GM23338 (cell line): Measurements from ENCODE around the gene AACS. TPM values are rescaled to one million over a fixed set of nuclear protein-coding genes. Genes with fewer than 3 reads are reported as not detected.

Experiments used
- ATAC-seq: fragments of 200-7000 bp; cut with Tn5 transposase; 3 replicates; pipeline ENCODE4 v1.9.1; 2020
- DNase-seq: peaks from one replicate; pipeline ENCODE4 v3.0.0-alpha.2; 2015; ENCODE audit warnings: low spot score
- H2AFZ ChIP-seq: fragments of 200-600 bp; sonication (generic); 2 replicates; pipeline ENCODE4 v1.8.0; 2016; ENCODE audit warnings: antibody characterized with exemption, mild to moderate bottlenecking, moderate library complexity
- H3F3A ChIP-seq: fragments of 200-600 bp; sonication (generic); replicated peaks from 2 replicates; pipeline ENCODE4 v1.8.0; 2017; ENCODE audit warnings: antibody characterized with exemption, mixed run types, low read depth
- H3K27ac ChIP-seq: fragments of 200-600 bp; sonication (generic); 2 replicates; pipeline ENCODE4 v1.6.1; 2016; ENCODE audit warnings: low read depth
- H3K27me3 ChIP-seq: fragments of 200-600 bp; sonication (generic); 2 replicates; pipeline ENCODE4 v1.8.0; 2016; ENCODE audit warnings: mild to moderate bottlenecking, mixed run types, moderate library complexity; ENCODE audit not compliant: insufficient read depth
- H3K36me3 ChIP-seq: fragments of 200-600 bp; sonication (generic); 2 replicates; pipeline ENCODE4 v1.8.0; 2016; ENCODE audit warnings: mild to moderate bottlenecking; ENCODE audit not compliant: insufficient read depth
- H3K4me1 ChIP-seq: fragments of 200-600 bp; sonication (generic); 2 replicates; pipeline ENCODE4 v1.8.0; 2016; ENCODE audit warnings: mild to moderate bottlenecking, moderate library complexity; ENCODE audit not compliant: insufficient read depth
- H3K4me2 ChIP-seq: fragments of 200-600 bp; sonication (generic); 2 replicates; pipeline ENCODE4 v1.7.1; 2017; ENCODE audit warnings: mixed run types
- H3K4me3 ChIP-seq: fragments of 200-600 bp; sonication (generic); 2 replicates; pipeline ENCODE4 v1.6.1; 2016; ENCODE audit warnings: mixed run types
- H3K79me2 ChIP-seq: fragments of 200-600 bp; sonication (generic); replicated peaks from 2 replicates; pipeline ENCODE4 v1.8.0; 2017; ENCODE audit warnings: mild to moderate bottlenecking; ENCODE audit not compliant: insufficient read depth
- H3K9me2 ChIP-seq: fragments of 200-600 bp; sonication (generic); 2 replicates; pipeline ENCODE4 v1.8.0; 2017; ENCODE audit not compliant: insufficient read depth
- H4K20me1 ChIP-seq: fragments of 200-600 bp; sonication (generic); replicated peaks from 2 replicates; pipeline ENCODE4 v1.8.0; 2017; ENCODE audit warnings: mild to moderate bottlenecking; ENCODE audit not compliant: insufficient read depth
- H3K27ac Mint-ChIP-seq: 2 replicates; pipeline ENCODE4 v1.8.0; 2020; ENCODE audit warnings: inconsistent platforms, mild to moderate bottlenecking, moderate library complexity, mixed read lengths
- H3K27me3 Mint-ChIP-seq: 3 replicates; pipeline ENCODE4 v1.8.0; 2022; ENCODE audit warnings: low read depth, mild to moderate bottlenecking, moderate library complexity, mixed read lengths, inconsistent platforms; ENCODE audit not compliant: insufficient read depth, poor library complexity
- H3K36me3 Mint-ChIP-seq: 3 replicates; pipeline ENCODE4 v1.8.0; 2021; ENCODE audit warnings: low read depth, mild to moderate bottlenecking, inconsistent platforms, moderate library complexity, mixed read lengths
- H3K4me1 Mint-ChIP-seq: 3 replicates; pipeline ENCODE4 v1.8.0; 2020; ENCODE audit warnings: mild to moderate bottlenecking, inconsistent platforms, mixed read lengths
- H3K4me3 Mint-ChIP-seq: 3 replicates; pipeline ENCODE4 v1.8.0; 2021; ENCODE audit warnings: moderate library complexity, mild to moderate bottlenecking, inconsistent platforms, mixed read lengths
- H3K9me3 Mint-ChIP-seq: 3 replicates; pipeline ENCODE4 v1.8.0; 2020; ENCODE audit warnings: moderate library complexity, mild to moderate bottlenecking, inconsistent platforms, mixed read lengths
- CTCF ChIP-seq, 2 experiments: fragments of 200-600 bp in 1 of 2; sonication (generic) in 1 of 2; conservative IDR thresholded peaks; 2 replicates each; pipeline versions ENCODE4 v1.5.1 to v1.6.1; 2016 to 2017; ENCODE audit warnings: antibody characterized with exemption in 2 of 2, low read depth in 2 of 2, mild to moderate bottlenecking in 2 of 2, moderate library complexity in 1 of 2
- EZH2 ChIP-seq: fragments of 200-600 bp; sonication (generic); IDR thresholded peaks from one replicate; pipeline ENCODE4 v1.8.0; 2017; ENCODE audit warnings: antibody characterized with exemption, mild to moderate bottlenecking, low read depth; ENCODE audit not compliant: unreplicated experiment
- POLR2AphosphoS5 ChIP-seq: IDR thresholded peaks from 2 replicates; pipeline ENCODE4 v1.6.1; 2016; ENCODE audit warnings: antibody characterized with exemption, low read depth
- STAT1 ChIP-seq: IDR thresholded peaks from one replicate; pipeline ENCODE4 v1.6.1; 2016; ENCODE audit warnings: antibody characterized with exemption; ENCODE audit not compliant: unreplicated experiment
- ZNF114 ChIP-seq: fragments of 250-450 bp; sonication (Bioruptor Pico); IDR thresholded peaks from 2 replicates; pipeline ENCODE4 v1.5.0; 2020; ENCODE audit warnings: mild to moderate bottlenecking, moderate library complexity
- polyA plus RNA-seq: library from polyadenylated mRNA; unstranded; fragments of >200 nt; fragmentation: Nextera tagmentation; extraction: Ambion mirVana; gene quantifications from 2 replicates; pipeline ENCODE4 v1.2.1, GENCODE V29; 2016
- total RNA-seq: library from RNA; depleted of rRNA; stranded (reverse); fragments of >200 nt; shearing (Covaris generic); gene quantifications from 2 replicates; pipeline ENCODE4 v1.2.3, GENCODE V29; 2014
- TF ChIP-seq, protein P1 (sequence below): IDR thresholded peaks from one replicate; pipeline ENCODE4 v1.6.1; 2018; ENCODE audit warnings: antibody characterized with exemption; ENCODE audit not compliant: unreplicated experiment
- TF ChIP-seq, protein P2 (sequence below): IDR thresholded peaks from 2 replicates; pipeline ENCODE4 v1.6.1; 2016; ENCODE audit warnings: antibody characterized with exemption

AACS gene
- total and polyA plus RNA-seq, 2 experiments from 2014 or later = 31.1 to 64.4 TPM

GRCh38 chr12:125181107-125181506, 115.9 kb downstream of the AACS start (continued):
- TF ChIP-seq, protein P1, sequence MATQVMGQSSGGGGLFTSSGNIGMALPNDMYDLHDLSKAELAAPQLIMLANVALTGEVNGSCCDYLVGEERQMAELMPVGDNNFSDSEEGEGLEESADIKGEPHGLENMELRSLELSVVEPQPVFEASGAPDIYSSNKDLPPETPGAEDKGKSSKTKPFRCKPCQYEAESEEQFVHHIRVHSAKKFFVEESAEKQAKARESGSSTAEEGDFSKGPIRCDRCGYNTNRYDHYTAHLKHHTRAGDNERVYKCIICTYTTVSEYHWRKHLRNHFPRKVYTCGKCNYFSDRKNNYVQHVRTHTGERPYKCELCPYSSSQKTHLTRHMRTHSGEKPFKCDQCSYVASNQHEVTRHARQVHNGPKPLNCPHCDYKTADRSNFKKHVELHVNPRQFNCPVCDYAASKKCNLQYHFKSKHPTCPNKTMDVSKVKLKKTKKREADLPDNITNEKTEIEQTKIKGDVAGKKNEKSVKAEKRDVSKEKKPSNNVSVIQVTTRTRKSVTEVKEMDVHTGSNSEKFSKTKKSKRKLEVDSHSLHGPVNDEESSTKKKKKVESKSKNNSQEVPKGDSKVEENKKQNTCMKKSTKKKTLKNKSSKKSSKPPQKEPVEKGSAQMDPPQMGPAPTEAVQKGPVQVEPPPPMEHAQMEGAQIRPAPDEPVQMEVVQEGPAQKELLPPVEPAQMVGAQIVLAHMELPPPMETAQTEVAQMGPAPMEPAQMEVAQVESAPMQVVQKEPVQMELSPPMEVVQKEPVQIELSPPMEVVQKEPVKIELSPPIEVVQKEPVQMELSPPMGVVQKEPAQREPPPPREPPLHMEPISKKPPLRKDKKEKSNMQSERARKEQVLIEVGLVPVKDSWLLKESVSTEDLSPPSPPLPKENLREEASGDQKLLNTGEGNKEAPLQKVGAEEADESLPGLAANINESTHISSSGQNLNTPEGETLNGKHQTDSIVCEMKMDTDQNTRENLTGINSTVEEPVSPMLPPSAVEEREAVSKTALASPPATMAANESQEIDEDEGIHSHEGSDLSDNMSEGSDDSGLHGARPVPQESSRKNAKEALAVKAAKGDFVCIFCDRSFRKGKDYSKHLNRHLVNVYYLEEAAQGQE = no peak
- TF ChIP-seq POLR2AphosphoS5 (no peak), CTCF (conservative IDR thresholded peaks at IDR 0.05; ENCODE audit: low read depth in 2 of 2) (no peak), STAT1 (no peak), EZH2 (no peak), ZNF114 (CRISPR knock-in tag) (no peak)

DNA sequence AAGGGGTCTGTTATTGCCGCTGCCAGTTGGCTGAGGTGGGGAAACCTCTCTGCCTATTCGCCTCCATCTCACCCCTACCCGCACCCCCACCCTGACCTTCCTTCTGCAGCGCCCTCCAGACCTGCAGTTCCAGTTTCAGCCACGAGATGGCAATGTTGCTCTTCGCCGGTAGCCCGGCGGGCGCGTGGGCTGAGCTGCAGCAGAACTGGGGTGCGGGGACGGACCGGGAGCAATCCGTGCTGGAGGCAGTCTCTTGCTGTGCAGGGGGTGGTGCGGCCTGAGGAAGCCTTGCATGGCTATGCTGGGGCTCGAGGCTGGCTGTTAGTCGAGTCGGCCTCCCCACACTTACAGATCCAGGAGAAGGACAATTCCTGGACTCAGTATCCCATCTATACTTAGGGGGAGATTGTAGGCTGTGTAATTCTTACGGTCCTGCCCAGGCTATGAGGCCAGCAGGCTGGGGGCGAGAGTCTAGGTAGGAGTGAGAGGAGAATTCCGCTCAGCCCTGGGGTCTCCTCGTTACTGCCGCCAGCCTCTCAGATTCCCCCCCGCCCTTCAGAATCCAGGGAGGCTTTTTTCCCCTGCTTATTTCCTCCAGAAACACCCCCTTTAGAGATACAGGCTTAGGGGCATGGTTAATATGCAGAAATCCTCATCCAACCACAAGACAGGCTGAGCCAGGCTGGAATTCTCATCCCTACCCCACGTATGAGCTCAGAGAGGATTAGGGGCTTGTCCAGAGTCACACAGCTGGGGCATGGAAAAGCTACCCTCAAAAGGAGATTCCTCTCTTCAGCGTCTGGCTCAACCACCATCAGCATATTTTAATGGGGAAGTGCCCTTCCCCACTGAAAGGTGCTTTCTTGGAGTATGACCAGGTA, 118.2 kb downstream of the AACS start:
- Histone ChIP-seq H3K27ac (no peak overlapping the region), H3F3A (peaks cover 21% of the 10 kb centered on the region), H2AFZ (peak overlapping the region; percentile 91), H3K9me2 (no peaks in the 10 kb centered on the region), H3K79me2 (peaks cover 12% of the 10 kb centered on the region), H4K20me1 (no peaks in the 10 kb centered on the region), H3K36me3 (no peaks in the 10 kb centered on the region), H3K4me1 (peaks cover 27% of the 10 kb centered on the region), H3K4me2 (peak overlapping the region; percentile 94), H3K4me3 (peak overlapping the region; percentile 82), H3K27me3 (peaks cover 31% of the 10 kb centered on the region)
- Mint-ChIP-seq H3K27ac (no peak overlapping the region), H3K9me3 (peaks cover 5% of the 10 kb centered on the region; the same call in 2 of the 3 replicates), H3K36me3 (peaks cover 6% of the 10 kb centered on the region), H3K4me3 (peak overlapping the region; percentile 57), H3K27me3 (peaks cover 39% of the 10 kb centered on the region), H3K4me1 (peaks cover 30% of the 10 kb centered on the region)
- TF ChIP-seq CTCF (conservative IDR thresholded peaks at IDR 0.05; ENCODE audit: low read depth in 2 of 2) = peak; percentile 95 to 100
- TF ChIP-seq, protein P2, sequence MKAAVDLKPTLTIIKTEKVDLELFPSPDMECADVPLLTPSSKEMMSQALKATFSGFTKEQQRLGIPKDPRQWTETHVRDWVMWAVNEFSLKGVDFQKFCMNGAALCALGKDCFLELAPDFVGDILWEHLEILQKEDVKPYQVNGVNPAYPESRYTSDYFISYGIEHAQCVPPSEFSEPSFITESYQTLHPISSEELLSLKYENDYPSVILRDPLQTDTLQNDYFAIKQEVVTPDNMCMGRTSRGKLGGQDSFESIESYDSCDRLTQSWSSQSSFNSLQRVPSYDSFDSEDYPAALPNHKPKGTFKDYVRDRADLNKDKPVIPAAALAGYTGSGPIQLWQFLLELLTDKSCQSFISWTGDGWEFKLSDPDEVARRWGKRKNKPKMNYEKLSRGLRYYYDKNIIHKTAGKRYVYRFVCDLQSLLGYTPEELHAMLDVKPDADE = no peak
- ATAC-seq = peak; percentile 52
- peak; percentile 90 for DNase-seq
